Ascending aorta (tissue), 2 donors: ENCODE data around the gene RAB4A. TPM values are rescaled to one million over a fixed set of nuclear protein-coding genes. Genes with fewer than 3 reads are reported as not detected.

Experiments
- DNase-seq, 2 donors: peaks; one replicate each; pipeline ENCODE4 v3.0.0-alpha.2; 2019; ENCODE audit warnings: low spot score in 2 of 2
- H3K27ac ChIP-seq, 2 donors: fragments of 200-600 bp; sonication (generic); one replicate each; pipeline ENCODE4 v1.5.1; 2016 to 2017; ENCODE audit warnings: mild to moderate bottlenecking in 1 of 2
- H3K27me3 ChIP-seq: fragments of 200-600 bp; sonication (generic); one replicate; pipeline ENCODE4 v1.5.1; 2017
- H3K36me3 ChIP-seq, 2 donors: fragments of 200-600 bp; sonication (generic); one replicate each; pipeline ENCODE4 v1.5.1; 2016
- H3K4me1 ChIP-seq, 2 donors: fragments of 200-600 bp; sonication (generic); one replicate each; pipeline ENCODE4 v1.5.1; 2016 to 2017; ENCODE audit warnings: mild to moderate bottlenecking in 1 of 2
- H3K4me3 ChIP-seq, 2 donors: fragments of 200-600 bp; sonication (generic); one replicate each; pipeline ENCODE4 v1.5.1; 2016 to 2017; ENCODE audit warnings: mild to moderate bottlenecking in 1 of 2
- H3K9me3 ChIP-seq, 2 donors: fragments of 200-600 bp; sonication (generic); one replicate each; pipeline ENCODE4 v1.5.1; 2016
- intact Hi-C: fragments of 100-400 bp; cut with DNase I; formaldehyde crosslinking; loops from one replicate; pipeline ENCODE4 v1.15.1; 2023
- total RNA-seq: library from RNA; depleted of rRNA; stranded (reverse); fragments of >200 nt; gene quantifications from one replicate; pipeline ENCODE4 v1.1.0, GENCODE V29; 2016
- TF ChIP-seq, protein P1 (sequence below), 3 experiments: fragments of 200-600 bp in 2 of 3; fragments of 450-650 bp in 1 of 3; sonication (generic) in 2 of 3; IDR thresholded peaks; one replicate each; pipeline ENCODE4 v1.5.1; 2016 to 2019; ENCODE audit warnings: antibody characterized with exemption in 3 of 3, mild to moderate bottlenecking in 1 of 3, moderate library complexity in 1 of 3

Gene RAB4A
- total RNA-seq, 1 donor from 2014 or later: 6.0 TPM

DNA sequence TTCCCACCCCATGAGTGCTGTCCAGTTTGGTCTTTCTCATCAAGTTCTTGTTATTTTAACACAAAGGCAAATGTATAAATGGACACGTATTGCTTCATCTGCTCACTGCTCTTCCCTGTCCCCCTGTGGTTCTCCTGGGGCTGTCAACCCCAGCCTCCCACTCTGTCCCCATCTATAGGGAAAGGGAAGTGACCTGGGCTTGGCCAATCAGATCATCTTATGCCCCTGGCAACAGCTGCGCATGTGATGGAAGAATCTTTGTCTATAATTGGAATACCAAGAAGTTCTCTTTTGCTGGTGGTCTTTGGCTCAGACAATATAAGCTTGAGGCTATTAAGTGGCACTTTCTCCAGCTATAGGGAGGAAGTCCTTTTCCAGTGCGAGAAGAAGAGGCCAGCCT, 76.6 kb downstream of the RAB4A start:
- TF ChIP-seq, protein P1, sequence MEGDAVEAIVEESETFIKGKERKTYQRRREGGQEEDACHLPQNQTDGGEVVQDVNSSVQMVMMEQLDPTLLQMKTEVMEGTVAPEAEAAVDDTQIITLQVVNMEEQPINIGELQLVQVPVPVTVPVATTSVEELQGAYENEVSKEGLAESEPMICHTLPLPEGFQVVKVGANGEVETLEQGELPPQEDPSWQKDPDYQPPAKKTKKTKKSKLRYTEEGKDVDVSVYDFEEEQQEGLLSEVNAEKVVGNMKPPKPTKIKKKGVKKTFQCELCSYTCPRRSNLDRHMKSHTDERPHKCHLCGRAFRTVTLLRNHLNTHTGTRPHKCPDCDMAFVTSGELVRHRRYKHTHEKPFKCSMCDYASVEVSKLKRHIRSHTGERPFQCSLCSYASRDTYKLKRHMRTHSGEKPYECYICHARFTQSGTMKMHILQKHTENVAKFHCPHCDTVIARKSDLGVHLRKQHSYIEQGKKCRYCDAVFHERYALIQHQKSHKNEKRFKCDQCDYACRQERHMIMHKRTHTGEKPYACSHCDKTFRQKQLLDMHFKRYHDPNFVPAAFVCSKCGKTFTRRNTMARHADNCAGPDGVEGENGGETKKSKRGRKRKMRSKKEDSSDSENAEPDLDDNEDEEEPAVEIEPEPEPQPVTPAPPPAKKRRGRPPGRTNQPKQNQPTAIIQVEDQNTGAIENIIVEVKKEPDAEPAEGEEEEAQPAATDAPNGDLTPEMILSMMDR (IDR thresholded peaks at IDR 0.05): no peak
- no peak overlapping the region for H3K4me3 ChIP-seq
- no peaks in the 10 kb centered on the region for H3K9me3 ChIP-seq
- H3K27ac ChIP-seq: no peak overlapping the region
- intact Hi-C loops: loop anchor here (10.0 kb wide), 1 partner anchor 277 kb away; the partner anchor contains the start of genes TAF5L and URB2
- H3K27me3 ChIP-seq: no peaks in the 10 kb centered on the region
- H3K36me3 ChIP-seq: no peaks in the 10 kb centered on the region
- no peaks in the 10 kb centered on the region for H3K4me1 ChIP-seq
- no peak for DNase-seq

DNA sequence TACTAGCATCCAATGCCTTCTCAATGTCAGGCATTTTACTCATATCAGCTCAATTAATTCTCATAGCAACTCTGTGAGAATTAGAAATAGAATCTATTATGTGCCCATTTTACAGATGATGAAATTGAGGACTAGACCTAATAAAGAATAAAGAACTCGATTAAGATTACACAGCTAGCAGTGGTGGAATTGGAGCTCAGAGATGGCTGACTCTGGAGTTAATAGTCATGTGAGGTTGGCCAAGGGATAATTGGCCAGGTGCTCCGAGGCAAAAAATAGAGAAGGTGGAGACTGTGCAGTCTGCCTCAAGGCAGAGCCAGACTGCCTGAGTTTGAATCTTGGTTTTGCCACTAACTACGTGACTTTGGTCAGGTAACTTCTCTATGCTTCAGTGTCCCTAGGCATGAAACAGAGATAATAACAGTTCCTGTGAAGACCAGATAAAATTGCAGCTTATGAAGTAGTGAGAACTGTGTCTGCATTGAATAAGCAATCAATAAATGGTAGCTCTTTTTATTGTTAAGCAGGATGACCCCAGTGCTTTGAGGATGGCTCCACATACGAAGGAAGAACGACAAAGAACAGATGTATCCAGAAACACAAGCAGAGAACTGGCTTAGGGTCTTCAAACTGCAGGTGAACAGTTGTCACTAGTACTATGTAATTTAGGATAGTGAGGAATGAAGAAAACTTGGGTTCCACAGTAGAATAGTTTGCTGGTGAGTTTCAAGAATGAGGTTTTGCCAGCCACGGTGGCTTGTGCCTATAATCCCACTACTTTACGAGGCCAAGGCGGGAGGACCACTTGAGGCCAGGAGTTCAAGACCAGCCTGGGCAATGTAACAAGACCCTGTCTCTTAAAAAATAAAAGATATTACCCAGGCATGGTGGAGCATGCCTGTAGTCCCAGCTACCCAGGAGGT, 78.8 kb downstream of the RAB4A start:
- H3K27me3 ChIP-seq: no peaks in the 10 kb centered on the region
- intact Hi-C loops: loop anchor here (10.0 kb wide), 1 partner anchor 275 kb away; the partner anchor contains the start of genes TAF5L and URB2
- DNase-seq: no peak
- TF ChIP-seq, protein P1 (IDR thresholded peaks at IDR 0.05): no peak
- H3K4me3 ChIP-seq: no peak overlapping the region
- no peak overlapping the region for H3K27ac ChIP-seq
- no peaks in the 10 kb centered on the region for H3K36me3 ChIP-seq
- H3K9me3 ChIP-seq: peaks cover 0 to 9% of the 10 kb centered on the region in 2 donors
- H3K4me1 ChIP-seq: no peaks in the 10 kb centered on the region

DNA sequence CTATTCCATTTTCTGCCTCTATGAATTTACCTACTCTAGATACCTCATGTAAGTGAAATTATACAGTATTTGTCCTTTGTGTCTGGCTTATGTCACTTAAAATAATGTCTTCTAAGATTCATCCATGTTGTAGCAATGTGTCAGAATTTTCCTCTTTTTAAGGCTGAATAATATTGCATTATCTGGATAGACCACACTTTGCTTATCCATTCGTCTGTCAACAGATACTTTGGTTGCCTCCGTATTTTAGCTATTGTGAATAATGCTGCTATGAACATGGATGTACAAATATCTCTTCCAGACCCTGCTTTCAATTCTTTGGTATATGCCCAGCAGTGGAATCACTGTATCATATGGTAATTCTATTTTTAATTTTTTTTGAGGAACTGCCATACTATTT, 82.1 kb downstream of the RAB4A start:
- no peak for DNase-seq
- Histone ChIP-seq H3K36me3 (no peaks in the 10 kb centered on the region), H3K4me3 (no peak overlapping the region), H3K4me1 (no peaks in the 10 kb centered on the region), H3K27me3 (no peaks in the 10 kb centered on the region), H3K9me3 (peaks cover 0 to 9% of the 10 kb centered on the region in 2 donors), H3K27ac (no peak overlapping the region)
- intact Hi-C loops: no loop called here
- TF ChIP-seq, protein P1 (IDR thresholded peaks at IDR 0.05): no peak

DNA sequence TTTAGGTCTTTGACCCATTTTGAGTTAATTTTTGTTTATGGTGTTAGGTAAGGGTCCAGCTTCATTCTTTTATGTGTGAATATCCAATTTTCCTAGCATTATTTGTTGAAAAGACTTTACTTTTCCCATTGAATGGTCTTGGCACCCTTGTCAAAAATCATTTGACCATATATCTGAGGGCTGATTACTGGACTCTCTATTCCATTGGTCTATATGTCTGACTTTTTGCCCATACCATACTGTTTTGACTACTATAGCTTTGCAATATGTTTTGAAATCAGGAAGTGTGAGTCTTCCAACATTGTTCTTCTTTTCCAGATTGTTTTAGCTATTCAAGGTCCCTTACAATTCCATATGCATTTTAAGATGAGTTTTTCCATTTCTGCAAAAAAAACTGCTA, 83.3 kb downstream of the RAB4A start:
- intact Hi-C loops: no loop called here
- peaks cover 0 to 9% of the 10 kb centered on the region in 2 donors for H3K9me3 ChIP-seq
- no peak for DNase-seq
- H3K27me3 ChIP-seq: no peaks in the 10 kb centered on the region
- no peak overlapping the region for H3K4me3 ChIP-seq
- TF ChIP-seq, protein P1 (IDR thresholded peaks at IDR 0.05): no peak
- H3K4me1 ChIP-seq: no peaks in the 10 kb centered on the region
- H3K36me3 ChIP-seq: no peaks in the 10 kb centered on the region
- H3K27ac ChIP-seq: no peak overlapping the region

Other genes starting within 250 kb of the RAB4A start
- 2.9 TPM for gene CCSAP, start 71.9 kb downstream of the RAB4A start, total RNA-seq
- not detected for gene ACTA1, start 163.0 kb downstream of the RAB4A start, total RNA-seq
- gene NUP133, start 237.2 kb downstream of the RAB4A start, total RNA-seq: 9.3 TPM